ENCODE data around the gene AGAP1.

DNA sequence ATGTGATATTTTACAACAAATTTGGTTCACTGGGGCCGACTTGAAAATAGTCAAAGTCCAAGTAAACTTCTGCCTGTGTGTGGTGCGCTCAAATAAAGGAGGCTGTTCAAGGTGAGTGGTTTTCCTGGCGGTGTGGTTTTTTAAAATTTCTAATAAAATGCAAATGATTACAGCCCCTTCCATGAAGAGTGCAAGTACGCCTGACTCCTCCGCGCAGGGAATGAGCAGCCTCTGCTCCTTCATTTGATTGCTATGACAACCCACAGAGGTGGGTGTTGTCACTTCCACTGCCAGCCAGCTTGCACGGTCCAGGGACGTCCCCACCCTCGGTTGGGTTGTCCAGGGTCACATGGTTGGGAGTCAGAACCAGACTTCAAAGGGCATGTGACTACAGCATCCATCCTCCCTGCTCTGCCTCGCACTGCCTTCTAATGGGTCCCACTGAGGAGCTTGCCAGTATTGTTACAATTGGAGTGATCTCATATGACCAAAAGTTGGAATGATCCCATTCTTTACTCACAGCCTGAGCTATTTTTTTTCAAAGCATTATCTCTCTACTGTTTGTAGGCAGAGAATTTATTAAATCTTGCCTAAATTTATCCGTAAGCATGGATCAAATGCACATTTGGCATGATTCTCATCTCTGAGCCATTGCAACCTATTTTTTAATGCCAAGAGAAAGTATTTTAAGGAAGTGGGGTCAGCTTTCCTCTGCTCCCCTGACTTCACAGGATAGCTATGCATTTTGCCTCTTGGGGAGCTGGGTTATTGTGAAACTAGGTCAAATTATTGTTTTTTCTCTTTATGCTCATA, 121.3 kb downstream of the AGAP1 start:
- TF ChIP-seq, protein P1, sequence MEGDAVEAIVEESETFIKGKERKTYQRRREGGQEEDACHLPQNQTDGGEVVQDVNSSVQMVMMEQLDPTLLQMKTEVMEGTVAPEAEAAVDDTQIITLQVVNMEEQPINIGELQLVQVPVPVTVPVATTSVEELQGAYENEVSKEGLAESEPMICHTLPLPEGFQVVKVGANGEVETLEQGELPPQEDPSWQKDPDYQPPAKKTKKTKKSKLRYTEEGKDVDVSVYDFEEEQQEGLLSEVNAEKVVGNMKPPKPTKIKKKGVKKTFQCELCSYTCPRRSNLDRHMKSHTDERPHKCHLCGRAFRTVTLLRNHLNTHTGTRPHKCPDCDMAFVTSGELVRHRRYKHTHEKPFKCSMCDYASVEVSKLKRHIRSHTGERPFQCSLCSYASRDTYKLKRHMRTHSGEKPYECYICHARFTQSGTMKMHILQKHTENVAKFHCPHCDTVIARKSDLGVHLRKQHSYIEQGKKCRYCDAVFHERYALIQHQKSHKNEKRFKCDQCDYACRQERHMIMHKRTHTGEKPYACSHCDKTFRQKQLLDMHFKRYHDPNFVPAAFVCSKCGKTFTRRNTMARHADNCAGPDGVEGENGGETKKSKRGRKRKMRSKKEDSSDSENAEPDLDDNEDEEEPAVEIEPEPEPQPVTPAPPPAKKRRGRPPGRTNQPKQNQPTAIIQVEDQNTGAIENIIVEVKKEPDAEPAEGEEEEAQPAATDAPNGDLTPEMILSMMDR (IDR thresholded peaks at IDR 0.05; ENCODE audit: extremely low read depth in 1 of 2, insufficient read depth in 1 of 2, low read depth in 1 of 2, low read length in 2 of 2) = no peak
- TF ChIP-seq MYC (IDR thresholded peaks at IDR 0.05; ENCODE audit: low read depth, low read length) (no peak), EZH2 (IDR thresholded peaks at IDR 0.05; ENCODE audit: borderline replicate concordance, low read depth, low read length, severe bottlenecking) (no peak), POLR2A (IDR thresholded peaks at IDR 0.05; ENCODE audit: low read depth, low read length) (no peak), POLR2AphosphoS5 (IDR thresholded peaks at IDR 0.05; ENCODE audit: insufficient read depth, low read depth, low read length) (no peak), JUN (IDR thresholded peaks at IDR 0.05; ENCODE audit: borderline replicate concordance, insufficient read depth, insufficient read length, low read depth) (no peak), FOS (IDR thresholded peaks at IDR 0.05; ENCODE audit: borderline replicate concordance, insufficient read depth, low read length) (no peak)
- TF ChIP-seq, protein P2, sequence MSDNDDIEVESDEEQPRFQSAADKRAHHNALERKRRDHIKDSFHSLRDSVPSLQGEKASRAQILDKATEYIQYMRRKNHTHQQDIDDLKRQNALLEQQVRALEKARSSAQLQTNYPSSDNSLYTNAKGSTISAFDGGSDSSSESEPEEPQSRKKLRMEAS (IDR thresholded peaks at IDR 0.05; ENCODE audit: insufficient read depth, insufficient read length) = no peak

All from endothelial cell of umbilical vein (primary cell).